A673 (cell line): ENCODE data around the gene ABI3BP. TPM values are rescaled to one million over a fixed set of nuclear protein-coding genes. Genes with fewer than 3 reads are reported as not detected.

Experiments used
- BruUV-seq: library from RNA; stranded (reverse); fragments of 400-500 nt; replicated peaks from 2 replicates; lab custom pipeline; 2021; lab: Mats Ljungman, UMichigan
- CTCF ChIA-PET: fragments of 300-600 bp; sonication (Branson Sonifier 250); formaldehyde crosslinking; loops from one replicate; lab custom pipeline; 2022; ENCODE audit warnings: antibody characterized with exemption; lab: Charles Lee
- POLR2A ChIA-PET: fragments of 300-600 bp; sonication (Branson Sonifier 250); formaldehyde crosslinking; loops from one replicate; lab custom pipeline; 2022; ENCODE audit warnings: antibody characterized with exemption; ENCODE audit not compliant: low non-redundant PET; lab: Charles Lee
- DNase-seq: peaks from one replicate; pipeline ENCODE4 v3.0.0-alpha.2; 2015; ENCODE audit warnings: low spot score
- H3K27ac ChIP-seq: fragments of 200-600 bp; sonication (generic); 2 replicates; pipeline ENCODE4 v1.5.1; 2016; ENCODE audit warnings: mixed run types, low read depth, mild to moderate bottlenecking, mixed read lengths, antibody characterized with exemption, low read length; ENCODE audit not compliant: poor library complexity, severe bottlenecking
- H3K27me3 ChIP-seq: fragments of 200-600 bp; sonication (generic); replicated peaks from 2 replicates; pipeline ENCODE4 v1.6.1; 2017; ENCODE audit warnings: mixed run types, low read depth, mild to moderate bottlenecking, mixed read lengths, antibody characterized with exemption, low read length; ENCODE audit not compliant: insufficient read depth, poor library complexity
- H3K36me3 ChIP-seq: fragments of 200-600 bp; sonication (generic); 2 replicates; pipeline ENCODE4 v1.6.1; 2016; ENCODE audit warnings: mixed run types, mild to moderate bottlenecking, mixed read lengths, antibody characterized with exemption, low read length; ENCODE audit not compliant: insufficient read depth, poor library complexity, severe bottlenecking
- H3K4me1 ChIP-seq: fragments of 200-600 bp; sonication (generic); 2 replicates; pipeline ENCODE4 v1.6.1; 2017; ENCODE audit warnings: mixed run types, mild to moderate bottlenecking, mixed read lengths, antibody characterized with exemption, low read length; ENCODE audit not compliant: insufficient read depth, poor library complexity, severe bottlenecking
- H3K4me3 ChIP-seq: fragments of 200-600 bp; sonication (generic); 2 replicates; pipeline ENCODE4 v1.5.1; 2016; ENCODE audit warnings: low read depth, mixed run types, mild to moderate bottlenecking, mixed read lengths, low read length; ENCODE audit not compliant: poor library complexity, severe bottlenecking
- H3K9me3 ChIP-seq: fragments of 200-600 bp; sonication (generic); 2 replicates; pipeline ENCODE4 v1.6.1; 2016; ENCODE audit warnings: mixed run types, low read depth, mild to moderate bottlenecking, mixed read lengths, antibody characterized with exemption, low read length; ENCODE audit not compliant: poor library complexity, severe bottlenecking
- EZH2 ChIP-seq: fragments of 200-600 bp; sonication (generic); IDR thresholded peaks from 2 replicates; pipeline ENCODE4 v1.6.1; 2017; ENCODE audit warnings: borderline replicate concordance, low read depth, mild to moderate bottlenecking, mixed read lengths, antibody characterized with exemption, low read length; ENCODE audit not compliant: poor library complexity, severe bottlenecking
- intact Hi-C: fragments of 100-400 bp; cut with micrococcal nuclease; formaldehyde crosslinking; loops from one replicate; pipeline ENCODE4 v1.10.0; 2022; ENCODE audit not compliant: unreplicated experiment
- total RNA-seq: library from RNA; stranded (reverse); gene quantifications from 2 replicates; pipeline ENCODE4 v1.2.3, GENCODE V29; 2021
- TF ChIP-seq, protein P1 (sequence below): fragments of 300-800, 200-600 bp; sonication (generic); conservative IDR thresholded peaks from 2 replicates; pipeline ENCODE4 v1.5.1; 2017; ENCODE audit warnings: low read depth, mild to moderate bottlenecking, antibody characterized with exemption, low read length, moderate library complexity, mixed read lengths

The ABI3BP gene
- total RNA-seq, 1 experiment from 2014 or later = 5.2 TPM

DNA sequence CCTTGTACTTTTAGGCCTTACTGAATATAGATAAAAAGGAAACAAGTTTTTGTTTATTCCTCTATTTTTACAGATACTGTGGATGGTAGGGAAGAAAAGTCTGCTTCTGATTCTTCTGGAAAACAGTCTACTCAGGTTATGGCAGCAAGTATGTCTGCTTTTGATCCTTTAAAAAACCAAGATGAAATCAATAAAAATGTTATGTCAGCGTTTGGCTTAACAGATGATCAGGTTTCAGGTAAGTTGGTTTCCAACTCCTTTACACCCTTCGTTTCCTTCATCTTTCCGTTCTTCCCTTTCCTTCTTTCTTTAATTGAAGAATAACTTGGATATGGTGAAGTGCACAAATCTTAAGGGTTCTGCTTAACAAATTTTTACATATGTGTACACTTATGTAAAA, 260.8 kb downstream of the ABI3BP start:
- POLR2A ChIA-PET = no interaction called here
- H3K36me3 ChIP-seq = peaks cover 91% of the 10 kb centered on the region
- intact Hi-C loops = loop anchor here (10.0 kb wide), 1 partner anchor 268 kb away; no protein-coding TSS in a partner anchor
- no peaks in the 10 kb centered on the region for H3K9me3 ChIP-seq
- no TSS peak for BruUV-seq
- no peak overlapping the region for H3K4me3 ChIP-seq
- no peak for TF ChIP-seq EZH2
- TF ChIP-seq, protein P1, sequence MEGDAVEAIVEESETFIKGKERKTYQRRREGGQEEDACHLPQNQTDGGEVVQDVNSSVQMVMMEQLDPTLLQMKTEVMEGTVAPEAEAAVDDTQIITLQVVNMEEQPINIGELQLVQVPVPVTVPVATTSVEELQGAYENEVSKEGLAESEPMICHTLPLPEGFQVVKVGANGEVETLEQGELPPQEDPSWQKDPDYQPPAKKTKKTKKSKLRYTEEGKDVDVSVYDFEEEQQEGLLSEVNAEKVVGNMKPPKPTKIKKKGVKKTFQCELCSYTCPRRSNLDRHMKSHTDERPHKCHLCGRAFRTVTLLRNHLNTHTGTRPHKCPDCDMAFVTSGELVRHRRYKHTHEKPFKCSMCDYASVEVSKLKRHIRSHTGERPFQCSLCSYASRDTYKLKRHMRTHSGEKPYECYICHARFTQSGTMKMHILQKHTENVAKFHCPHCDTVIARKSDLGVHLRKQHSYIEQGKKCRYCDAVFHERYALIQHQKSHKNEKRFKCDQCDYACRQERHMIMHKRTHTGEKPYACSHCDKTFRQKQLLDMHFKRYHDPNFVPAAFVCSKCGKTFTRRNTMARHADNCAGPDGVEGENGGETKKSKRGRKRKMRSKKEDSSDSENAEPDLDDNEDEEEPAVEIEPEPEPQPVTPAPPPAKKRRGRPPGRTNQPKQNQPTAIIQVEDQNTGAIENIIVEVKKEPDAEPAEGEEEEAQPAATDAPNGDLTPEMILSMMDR = no peak
- H3K4me1 ChIP-seq = no peaks in the 10 kb centered on the region
- H3K27ac ChIP-seq = no peak overlapping the region
- DNase-seq = no peak
- CTCF ChIA-PET = no interaction called here
- H3K27me3 ChIP-seq = no peaks in the 10 kb centered on the region

GRCh38 chr3:100730524-100730923, 262.7 kb downstream of the ABI3BP start:
- Histone ChIP-seq H3K36me3 (peaks cover 86% of the 10 kb centered on the region), H3K9me3 (no peaks in the 10 kb centered on the region), H3K27me3 (no peaks in the 10 kb centered on the region), H3K27ac (no peak overlapping the region), H3K4me1 (no peaks in the 10 kb centered on the region), H3K4me3 (no peak overlapping the region)
- TF ChIP-seq EZH2 = no peak
- TF ChIP-seq, protein P1 = no peak
- BruUV-seq = no TSS peak
- CTCF ChIA-PET = no interaction called here
- POLR2A ChIA-PET = no interaction called here
- DNase-seq = no peak
- intact Hi-C loops = loop anchor here (10.0 kb wide), 1 partner anchor 266 kb away; no protein-coding TSS in a partner anchor

DNA sequence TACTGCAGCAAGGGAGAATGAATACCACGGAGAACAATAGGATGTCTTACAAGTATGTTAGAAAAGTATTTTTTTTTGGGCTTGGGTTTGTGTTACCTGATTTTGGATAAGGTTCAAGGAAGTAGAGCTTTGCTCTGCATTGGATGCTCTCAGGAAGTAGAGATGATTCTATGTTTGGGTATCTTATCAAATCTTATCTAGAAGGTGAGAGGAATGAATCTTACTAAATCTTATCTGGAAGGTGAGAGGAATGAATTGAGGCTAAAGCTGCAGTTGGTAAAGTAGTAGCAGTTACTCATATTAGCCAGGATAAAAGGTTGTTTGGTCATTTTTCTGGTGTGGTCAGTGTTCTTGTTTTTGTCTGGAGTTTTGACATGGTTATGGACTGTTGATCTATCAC, 266.5 kb downstream of the ABI3BP start:
- Histone ChIP-seq H3K9me3 (no peaks in the 10 kb centered on the region), H3K36me3 (peaks cover 74% of the 10 kb centered on the region), H3K27me3 (no peaks in the 10 kb centered on the region), H3K4me3 (no peak overlapping the region), H3K27ac (no peak overlapping the region), H3K4me1 (no peaks in the 10 kb centered on the region)
- CTCF ChIA-PET = no interaction called here
- no TSS peak for BruUV-seq
- TF ChIP-seq, protein P1 = no peak
- no peak for TF ChIP-seq EZH2
- POLR2A ChIA-PET = no interaction called here
- no peak for DNase-seq
- intact Hi-C loops = loop anchor here (5.0 kb wide), 1 partner anchor 124 kb away; no protein-coding TSS in a partner anchor
